SK-N-SH treated with all-trans-retinoic acid at 6 μM for 48 hours (cell line): Measurements from ENCODE around the gene COPE.

Source experiments
- ATAC-seq: fragments of 200-7000 bp; cut with Tn5 transposase; 3 replicates; pipeline ENCODE4 v1.9.1; 2020; ENCODE audit warnings: mild to moderate bottlenecking, moderate library complexity
- ARNTL ChIP-seq: fragments of 450-650 bp; formaldehyde crosslinking; IDR thresholded peaks from 2 replicates; pipeline ENCODE4 v1.5.0; 2020; ENCODE audit warnings: low read depth, mild to moderate bottlenecking, moderate library complexity, borderline replicate concordance
- BACH2 ChIP-seq: fragments of 250-450 bp; sonication (Bioruptor Pico); IDR thresholded peaks from 2 replicates; pipeline ENCODE4 v1.9.0; 2021; ENCODE audit warnings: mild to moderate bottlenecking, borderline replicate concordance
- CSDC2 ChIP-seq: fragments of 250-450 bp; sonication (Bioruptor Pico); IDR thresholded peaks from 2 replicates; pipeline ENCODE4 v1.5.0; 2020; ENCODE audit warnings: mild to moderate bottlenecking, moderate library complexity
- ESRRG ChIP-seq: fragments of 250-450 bp; sonication (Bioruptor Pico); IDR thresholded peaks from 2 replicates; pipeline ENCODE4 v1.6.1; 2021; ENCODE audit warnings: mild to moderate bottlenecking
- GLIS3 ChIP-seq: fragments of 250-450 bp; sonication (Bioruptor Pico); IDR thresholded peaks from 2 replicates; pipeline ENCODE4 v1.5.0; 2020; ENCODE audit warnings: mild to moderate bottlenecking, moderate library complexity
- ISL1 ChIP-seq: fragments of 250-450 bp; sonication (Bioruptor Pico); IDR thresholded peaks from 2 replicates; pipeline ENCODE4 v2.1.2; 2022; ENCODE audit warnings: mild to moderate bottlenecking, moderate library complexity
- OSR1 ChIP-seq: fragments of 250-450 bp; sonication (Bioruptor Pico); IDR thresholded peaks from 2 replicates; pipeline ENCODE4 v1.8.0; 2022; ENCODE audit warnings: moderate library complexity, mild to moderate bottlenecking, inconsistent platforms
- PPARA ChIP-seq: fragments of 250-450 bp; sonication (Bioruptor Pico); IDR thresholded peaks from 2 replicates; pipeline ENCODE4 v1.5.0; 2020; ENCODE audit warnings: mild to moderate bottlenecking, borderline replicate concordance
- RARB ChIP-seq: fragments of 250-450 bp; sonication (Bioruptor Pico); IDR thresholded peaks from 2 replicates; pipeline ENCODE4 v1.8.0; 2021; ENCODE audit warnings: mild to moderate bottlenecking, moderate library complexity
- SNAI2 ChIP-seq: fragments of 250-450 bp; sonication (Bioruptor Pico); IDR thresholded peaks from 2 replicates; pipeline ENCODE4 v1.5.0; 2020; ENCODE audit warnings: mild to moderate bottlenecking, moderate library complexity
- TCF4 ChIP-seq: fragments of 250-450 bp; sonication (Bioruptor Pico); IDR thresholded peaks from 2 replicates; pipeline ENCODE4 v1.8.0; 2021; ENCODE audit warnings: mild to moderate bottlenecking, moderate library complexity, borderline replicate concordance
- TOX ChIP-seq: fragments of 250-450 bp; sonication (Bioruptor Pico); IDR thresholded peaks from 2 replicates; pipeline ENCODE4 v1.8.0; 2021; ENCODE audit warnings: mild to moderate bottlenecking, moderate library complexity, borderline replicate concordance
- ZC3H10 ChIP-seq: fragments of 250-450 bp; sonication (Bioruptor Pico); IDR thresholded peaks from 2 replicates; pipeline ENCODE4 v1.5.1; 2021; ENCODE audit warnings: mild to moderate bottlenecking, moderate library complexity
- ZFP3 ChIP-seq: fragments of 250-450 bp; sonication (Bioruptor Pico); IDR thresholded peaks from 2 replicates; pipeline ENCODE4 v1.5.0; 2020; ENCODE audit warnings: mild to moderate bottlenecking, moderate library complexity
- ZFP30 ChIP-seq: fragments of 450-650 bp; formaldehyde crosslinking; IDR thresholded peaks from 2 replicates; pipeline ENCODE4 v1.5.0; 2022; ENCODE audit warnings: mild to moderate bottlenecking, moderate library complexity
- ZNF70 ChIP-seq: fragments of 450-650 bp; formaldehyde crosslinking; IDR thresholded peaks from 2 replicates; pipeline ENCODE4 v1.5.0; 2020; ENCODE audit warnings: mild to moderate bottlenecking, moderate library complexity
- ZNF8 ChIP-seq: fragments of 450-650 bp; formaldehyde crosslinking; IDR thresholded peaks from 2 replicates; pipeline ENCODE4 v1.5.0; 2020; ENCODE audit warnings: mild to moderate bottlenecking, moderate library complexity
- TF ChIP-seq, protein P1 (sequence below): fragments of 250-450 bp; sonication (Bioruptor Pico); IDR thresholded peaks from 2 replicates; pipeline ENCODE4 v1.8.0; 2021; ENCODE audit warnings: low read depth, mild to moderate bottlenecking, moderate library complexity, borderline replicate concordance
- TF ChIP-seq, protein P2 (sequence below): fragments of 250-450 bp; sonication (Bioruptor Pico); IDR thresholded peaks from 2 replicates; pipeline ENCODE4 v1.8.0; 2020; ENCODE audit warnings: mild to moderate bottlenecking, moderate library complexity, borderline replicate concordance
- TF ChIP-seq, protein P3 (sequence below): fragments of 250-450 bp; sonication (Bioruptor Pico); IDR thresholded peaks from 2 replicates; pipeline ENCODE4 v1.5.0; 2020; ENCODE audit warnings: mild to moderate bottlenecking, moderate library complexity

COPE gene

DNA sequence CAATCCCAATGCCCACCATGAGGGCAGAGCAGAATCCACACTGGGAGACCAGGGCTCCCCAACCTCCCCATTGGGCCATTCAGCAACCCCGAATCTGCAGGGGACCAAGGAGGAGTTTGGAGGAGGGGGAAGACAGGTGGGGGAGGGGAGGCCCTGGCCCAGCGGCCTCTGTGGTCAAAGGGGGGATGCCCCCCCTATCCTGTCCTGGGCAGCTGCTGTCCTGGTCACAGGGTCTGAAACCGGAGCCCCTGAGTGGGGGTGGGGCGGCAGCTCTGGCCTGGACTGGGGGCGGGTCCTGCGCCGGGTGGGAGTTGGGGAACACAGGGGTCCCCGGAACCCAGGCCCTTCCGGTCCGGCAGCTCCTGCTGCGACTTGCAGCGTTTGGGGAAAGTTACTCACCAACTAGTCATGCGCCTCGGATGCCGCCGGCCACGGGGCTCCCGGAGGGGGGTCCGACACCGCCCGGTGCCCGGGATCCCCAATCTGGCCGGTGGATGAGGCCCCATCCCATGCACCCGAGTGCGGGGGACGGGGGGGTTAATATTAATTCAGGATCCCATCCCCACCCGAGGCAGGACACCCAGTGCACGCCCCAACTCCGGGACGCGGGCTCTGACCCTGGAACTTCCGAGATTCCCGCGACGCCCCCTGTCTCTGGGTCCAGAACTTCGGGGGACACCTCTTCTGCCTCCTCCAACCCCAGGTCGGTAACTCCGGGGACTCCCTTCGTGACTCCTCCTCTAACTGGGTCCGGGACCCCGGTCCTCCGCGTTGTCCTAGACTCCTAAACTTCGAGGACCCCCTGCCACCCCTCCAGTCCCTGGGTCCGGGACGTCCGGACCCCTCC, 21.0 kb upstream of the COPE start:
- TF ChIP-seq CSDC2 (no peak), ZNF70 (CRISPR knock-in tag) (no peak), ISL1 (no peak), PPARA (no peak)
- TF ChIP-seq, protein P1, sequence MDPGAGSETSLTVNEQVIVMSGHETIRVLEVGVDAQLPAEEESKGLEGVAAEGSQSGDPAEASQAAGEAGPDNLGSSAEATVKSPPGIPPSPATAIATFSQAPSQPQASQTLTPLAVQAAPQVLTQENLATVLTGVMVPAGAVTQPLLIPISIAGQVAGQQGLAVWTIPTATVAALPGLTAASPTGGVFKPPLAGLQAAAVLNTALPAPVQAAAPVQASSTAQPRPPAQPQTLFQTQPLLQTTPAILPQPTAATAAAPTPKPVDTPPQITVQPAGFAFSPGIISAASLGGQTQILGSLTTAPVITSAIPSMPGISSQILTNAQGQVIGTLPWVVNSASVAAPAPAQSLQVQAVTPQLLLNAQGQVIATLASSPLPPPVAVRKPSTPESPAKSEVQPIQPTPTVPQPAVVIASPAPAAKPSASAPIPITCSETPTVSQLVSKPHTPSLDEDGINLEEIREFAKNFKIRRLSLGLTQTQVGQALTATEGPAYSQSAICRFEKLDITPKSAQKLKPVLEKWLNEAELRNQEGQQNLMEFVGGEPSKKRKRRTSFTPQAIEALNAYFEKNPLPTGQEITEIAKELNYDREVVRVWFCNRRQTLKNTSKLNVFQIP (CRISPR knock-in tag): no peak
- TF ChIP-seq, protein P2, sequence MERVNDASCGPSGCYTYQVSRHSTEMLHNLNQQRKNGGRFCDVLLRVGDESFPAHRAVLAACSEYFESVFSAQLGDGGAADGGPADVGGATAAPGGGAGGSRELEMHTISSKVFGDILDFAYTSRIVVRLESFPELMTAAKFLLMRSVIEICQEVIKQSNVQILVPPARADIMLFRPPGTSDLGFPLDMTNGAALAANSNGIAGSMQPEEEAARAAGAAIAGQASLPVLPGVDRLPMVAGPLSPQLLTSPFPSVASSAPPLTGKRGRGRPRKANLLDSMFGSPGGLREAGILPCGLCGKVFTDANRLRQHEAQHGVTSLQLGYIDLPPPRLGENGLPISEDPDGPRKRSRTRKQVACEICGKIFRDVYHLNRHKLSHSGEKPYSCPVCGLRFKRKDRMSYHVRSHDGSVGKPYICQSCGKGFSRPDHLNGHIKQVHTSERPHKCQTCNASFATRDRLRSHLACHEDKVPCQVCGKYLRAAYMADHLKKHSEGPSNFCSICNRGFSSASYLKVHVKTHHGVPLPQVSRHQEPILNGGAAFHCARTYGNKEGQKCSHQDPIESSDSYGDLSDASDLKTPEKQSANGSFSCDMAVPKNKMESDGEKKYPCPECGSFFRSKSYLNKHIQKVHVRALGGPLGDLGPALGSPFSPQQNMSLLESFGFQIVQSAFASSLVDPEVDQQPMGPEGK (CRISPR knock-in tag): no peak
- ATAC-seq: peak; percentile 78

DNA sequence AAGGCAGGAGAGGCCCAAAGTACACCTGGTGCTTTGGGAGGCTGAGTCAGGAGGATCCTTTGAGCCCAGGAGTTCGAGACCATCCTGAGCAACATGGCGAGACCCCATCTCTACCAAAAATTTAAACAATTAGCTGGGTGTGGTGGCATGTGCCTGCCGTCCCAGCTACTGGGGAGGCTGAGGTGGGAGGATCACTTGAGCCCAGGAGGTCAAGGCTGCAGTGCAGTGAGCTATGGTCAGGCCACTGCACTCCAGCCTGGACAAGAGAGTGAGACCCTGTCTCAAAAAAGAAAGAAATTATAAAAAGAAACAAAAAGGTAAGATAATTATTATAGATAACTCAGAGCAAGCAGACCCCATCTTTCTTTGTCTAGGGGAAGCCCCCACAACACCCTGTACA, 20.0 kb upstream of the COPE start:
- TF ChIP-seq ESRRG: no peak
- no peak for TF ChIP-seq ZNF8 (CRISPR knock-in tag)
- no peak for TF ChIP-seq OSR1
- TF ChIP-seq ZNF70 (CRISPR knock-in tag): no peak
- no peak for TF ChIP-seq GLIS3 (CRISPR knock-in tag)
- no peak for TF ChIP-seq ARNTL (CRISPR knock-in tag)
- TF ChIP-seq, protein P2 (CRISPR knock-in tag): no peak
- TF ChIP-seq ZFP3 (CRISPR knock-in tag): no peak
- no peak for TF ChIP-seq ZFP30
- TF ChIP-seq RARB: no peak
- no peak for TF ChIP-seq BACH2 (CRISPR knock-in tag)
- no peak for TF ChIP-seq TCF4 (CRISPR knock-in tag)
- no peak for TF ChIP-seq TOX
- TF ChIP-seq, protein P1 (CRISPR knock-in tag): no peak
- no peak for TF ChIP-seq CSDC2
- TF ChIP-seq ISL1: no peak
- TF ChIP-seq SNAI2 (CRISPR knock-in tag): no peak
- TF ChIP-seq, protein P3, sequence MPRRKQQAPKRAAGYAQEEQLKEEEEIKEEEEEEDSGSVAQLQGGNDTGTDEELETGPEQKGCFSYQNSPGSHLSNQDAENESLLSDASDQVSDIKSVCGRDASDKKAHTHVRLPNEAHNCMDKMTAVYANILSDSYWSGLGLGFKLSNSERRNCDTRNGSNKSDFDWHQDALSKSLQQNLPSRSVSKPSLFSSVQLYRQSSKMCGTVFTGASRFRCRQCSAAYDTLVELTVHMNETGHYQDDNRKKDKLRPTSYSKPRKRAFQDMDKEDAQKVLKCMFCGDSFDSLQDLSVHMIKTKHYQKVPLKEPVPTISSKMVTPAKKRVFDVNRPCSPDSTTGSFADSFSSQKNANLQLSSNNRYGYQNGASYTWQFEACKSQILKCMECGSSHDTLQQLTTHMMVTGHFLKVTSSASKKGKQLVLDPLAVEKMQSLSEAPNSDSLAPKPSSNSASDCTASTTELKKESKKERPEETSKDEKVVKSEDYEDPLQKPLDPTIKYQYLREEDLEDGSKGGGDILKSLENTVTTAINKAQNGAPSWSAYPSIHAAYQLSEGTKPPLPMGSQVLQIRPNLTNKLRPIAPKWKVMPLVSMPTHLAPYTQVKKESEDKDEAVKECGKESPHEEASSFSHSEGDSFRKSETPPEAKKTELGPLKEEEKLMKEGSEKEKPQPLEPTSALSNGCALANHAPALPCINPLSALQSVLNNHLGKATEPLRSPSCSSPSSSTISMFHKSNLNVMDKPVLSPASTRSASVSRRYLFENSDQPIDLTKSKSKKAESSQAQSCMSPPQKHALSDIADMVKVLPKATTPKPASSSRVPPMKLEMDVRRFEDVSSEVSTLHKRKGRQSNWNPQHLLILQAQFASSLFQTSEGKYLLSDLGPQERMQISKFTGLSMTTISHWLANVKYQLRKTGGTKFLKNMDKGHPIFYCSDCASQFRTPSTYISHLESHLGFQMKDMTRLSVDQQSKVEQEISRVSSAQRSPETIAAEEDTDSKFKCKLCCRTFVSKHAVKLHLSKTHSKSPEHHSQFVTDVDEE (CRISPR knock-in tag): no peak
- no peak for TF ChIP-seq ZC3H10 (CRISPR knock-in tag)
- no peak for TF ChIP-seq PPARA
- ATAC-seq: no peak

DNA sequence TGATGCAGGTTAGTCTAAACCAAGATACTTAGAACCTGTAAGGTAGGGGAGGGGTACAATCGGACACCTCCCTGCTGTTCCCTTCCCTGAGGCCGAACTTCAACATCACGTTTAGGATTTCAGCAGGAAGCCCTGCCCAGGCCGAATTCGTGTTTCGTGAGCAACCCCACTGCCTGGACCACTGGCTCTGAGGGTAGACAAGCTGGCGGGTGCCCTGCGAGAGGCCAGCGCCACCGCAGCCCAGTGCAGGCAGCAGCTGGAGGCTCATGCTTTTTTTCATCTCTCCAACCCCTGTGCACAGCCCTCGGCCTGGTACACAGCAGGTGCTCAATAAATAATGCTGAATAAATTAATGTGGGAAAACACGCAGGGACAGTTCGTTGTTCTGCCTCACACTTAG, 14.1 kb upstream of the COPE start:
- TF ChIP-seq ZFP30: no peak
- no peak for TF ChIP-seq ZNF8 (CRISPR knock-in tag)
- no peak for TF ChIP-seq SNAI2 (CRISPR knock-in tag)
- TF ChIP-seq ZFP3 (CRISPR knock-in tag): no peak
- TF ChIP-seq TOX: no peak
- TF ChIP-seq PPARA: no peak
- TF ChIP-seq, protein P2 (CRISPR knock-in tag): no peak
- no peak for ATAC-seq
